Measurements from ENCODE around the gene PPM1L. TPM values are rescaled to one million over a fixed set of nuclear protein-coding genes. Genes with fewer than 3 reads are reported as not detected.

Gene PPM1L
- total RNA-seq, 1 donor from 2014 or later = 30.1 TPM

- H3K9me3 Mint-ChIP-seq (ENCODE audit: low read depth) = peaks cover 8% of the 10 kb centered on the region
- peaks cover 24% of the 10 kb centered on the region for H3K4me1 Mint-ChIP-seq (ENCODE audit: low read depth)
- TF ChIP-seq, protein P1, sequence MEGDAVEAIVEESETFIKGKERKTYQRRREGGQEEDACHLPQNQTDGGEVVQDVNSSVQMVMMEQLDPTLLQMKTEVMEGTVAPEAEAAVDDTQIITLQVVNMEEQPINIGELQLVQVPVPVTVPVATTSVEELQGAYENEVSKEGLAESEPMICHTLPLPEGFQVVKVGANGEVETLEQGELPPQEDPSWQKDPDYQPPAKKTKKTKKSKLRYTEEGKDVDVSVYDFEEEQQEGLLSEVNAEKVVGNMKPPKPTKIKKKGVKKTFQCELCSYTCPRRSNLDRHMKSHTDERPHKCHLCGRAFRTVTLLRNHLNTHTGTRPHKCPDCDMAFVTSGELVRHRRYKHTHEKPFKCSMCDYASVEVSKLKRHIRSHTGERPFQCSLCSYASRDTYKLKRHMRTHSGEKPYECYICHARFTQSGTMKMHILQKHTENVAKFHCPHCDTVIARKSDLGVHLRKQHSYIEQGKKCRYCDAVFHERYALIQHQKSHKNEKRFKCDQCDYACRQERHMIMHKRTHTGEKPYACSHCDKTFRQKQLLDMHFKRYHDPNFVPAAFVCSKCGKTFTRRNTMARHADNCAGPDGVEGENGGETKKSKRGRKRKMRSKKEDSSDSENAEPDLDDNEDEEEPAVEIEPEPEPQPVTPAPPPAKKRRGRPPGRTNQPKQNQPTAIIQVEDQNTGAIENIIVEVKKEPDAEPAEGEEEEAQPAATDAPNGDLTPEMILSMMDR (IDR thresholded peaks at IDR 0.05; ENCODE audit: unreplicated experiment) = no peak
- no peak for DNase-seq (ENCODE audit: low spot score, unreplicated experiment)
- H3K4me3 Mint-ChIP-seq (ENCODE audit: low read depth) = no peak overlapping the region
- no peaks in the 10 kb centered on the region for H3K27me3 Mint-ChIP-seq
- peaks cover 1% of the 10 kb centered on the region for H3K36me3 Mint-ChIP-seq (ENCODE audit: insufficient read depth)
- no peak overlapping the region for H3K27ac Mint-ChIP-seq
Observed at GRCh38 chr3:160792540-160792939, 36.5 kb downstream of the PPM1L start.

- H3K4me3 Mint-ChIP-seq (ENCODE audit: low read depth) = no peak overlapping the region
- H3K27ac Mint-ChIP-seq = no peak overlapping the region
Observed at GRCh38 chr3:160793722-160794252, 37.8 kb downstream of the PPM1L start.

DNA sequence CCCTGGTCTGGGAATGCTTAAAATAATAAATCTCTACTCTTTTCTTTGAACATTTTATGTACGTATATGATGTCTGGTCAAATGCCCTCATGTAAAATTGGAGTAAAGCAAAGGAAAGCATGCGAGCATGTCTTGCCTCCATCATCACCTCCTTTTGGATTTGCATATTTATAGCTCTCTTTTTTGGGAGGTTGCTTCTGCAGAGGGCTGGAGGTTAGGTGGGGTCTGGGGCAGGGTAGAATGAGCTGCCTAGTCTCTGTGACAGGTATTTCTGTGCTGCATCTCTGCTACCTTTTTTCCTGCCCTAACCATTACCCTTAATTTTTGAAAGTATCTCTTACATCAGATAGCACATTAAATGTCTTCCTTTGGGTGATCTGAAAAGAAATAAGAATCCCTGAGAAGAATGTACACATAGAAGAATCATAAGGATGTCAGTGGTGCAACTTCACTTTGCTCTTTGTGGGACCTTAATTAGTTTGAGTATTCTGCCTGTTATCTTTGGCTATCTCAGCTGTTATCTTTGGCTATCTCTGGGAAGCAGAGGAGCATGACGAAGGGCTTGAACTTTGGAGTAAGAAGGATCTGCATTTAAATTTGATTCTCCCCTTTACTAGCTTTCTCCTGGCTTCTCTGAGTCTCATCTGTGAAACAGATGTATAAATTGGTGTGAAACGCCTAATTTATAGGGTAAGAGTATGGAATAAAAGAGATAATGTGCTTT lies 40.2 kb downstream of the PPM1L start:
- TF ChIP-seq, protein P1 (IDR thresholded peaks at IDR 0.05; ENCODE audit: unreplicated experiment) = no peak
- DNase-seq (ENCODE audit: low spot score, unreplicated experiment) = no peak

More at GRCh38 chr3:160793722-160794252, 37.8 kb downstream of the PPM1L start:
- H3K4me1 Mint-ChIP-seq (ENCODE audit: low read depth) = peaks cover 26% of the 10 kb centered on the region
- H3K27me3 Mint-ChIP-seq = no peaks in the 10 kb centered on the region
- DNase-seq (ENCODE audit: low spot score, unreplicated experiment) = no peak
- H3K36me3 Mint-ChIP-seq (ENCODE audit: insufficient read depth) = no peaks in the 10 kb centered on the region
- TF ChIP-seq, protein P1 (IDR thresholded peaks at IDR 0.05; ENCODE audit: unreplicated experiment) = no peak
- H3K9me3 Mint-ChIP-seq (ENCODE audit: low read depth) = no peaks in the 10 kb centered on the region

GRCh38 chr3:160796813-160797164 lies 40.8 kb downstream of the PPM1L start:
- Mint-ChIP-seq H3K27ac (no peak overlapping the region), H3K9me3 (ENCODE audit: low read depth) (no peaks in the 10 kb centered on the region)

More for the DNA sequence above, 40.2 kb downstream of the PPM1L start:
- Mint-ChIP-seq H3K9me3 (ENCODE audit: low read depth) (no peaks in the 10 kb centered on the region), H3K4me1 (ENCODE audit: low read depth) (peaks cover 26% of the 10 kb centered on the region), H3K27me3 (no peaks in the 10 kb centered on the region), H3K27ac (no peak overlapping the region), H3K4me3 (ENCODE audit: low read depth) (no peak overlapping the region), H3K36me3 (ENCODE audit: insufficient read depth) (no peaks in the 10 kb centered on the region)

DNA sequence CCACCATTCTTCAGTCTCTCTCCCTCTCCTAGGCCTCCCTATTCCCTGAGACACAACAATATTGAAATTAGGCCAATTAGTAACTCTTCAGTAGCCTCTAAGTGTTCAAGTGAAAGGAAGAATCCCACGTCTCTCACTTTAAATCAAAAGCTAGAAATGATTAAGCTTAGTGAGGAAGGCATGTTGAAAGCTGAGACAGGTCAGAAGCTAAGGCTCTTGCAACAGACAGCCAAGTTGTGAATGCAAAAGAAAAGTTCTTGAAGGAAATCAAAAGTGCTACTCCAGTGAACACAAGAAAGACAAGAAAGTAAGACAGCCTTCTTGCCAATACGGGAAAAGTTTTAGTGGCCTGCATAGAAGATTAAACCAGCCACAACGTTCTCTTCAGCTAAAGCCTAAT lies 41.3 kb downstream of the PPM1L start:
- peaks cover 27% of the 10 kb centered on the region for H3K4me1 Mint-ChIP-seq (ENCODE audit: low read depth)
- no peaks in the 10 kb centered on the region for H3K9me3 Mint-ChIP-seq (ENCODE audit: low read depth)
- H3K27ac Mint-ChIP-seq = no peak overlapping the region
- no peak overlapping the region for H3K4me3 Mint-ChIP-seq (ENCODE audit: low read depth)
- DNase-seq (ENCODE audit: low spot score, unreplicated experiment) = no peak
- H3K27me3 Mint-ChIP-seq = no peaks in the 10 kb centered on the region
- no peaks in the 10 kb centered on the region for H3K36me3 Mint-ChIP-seq (ENCODE audit: insufficient read depth)
- TF ChIP-seq, protein P1 (IDR thresholded peaks at IDR 0.05; ENCODE audit: unreplicated experiment) = no peak

More at GRCh38 chr3:160796813-160797164, 40.8 kb downstream of the PPM1L start:
- TF ChIP-seq, protein P1 (IDR thresholded peaks at IDR 0.05; ENCODE audit: unreplicated experiment) = no peak
- no peak for DNase-seq (ENCODE audit: low spot score, unreplicated experiment)
- Mint-ChIP-seq H3K27me3 (no peaks in the 10 kb centered on the region), H3K4me1 (ENCODE audit: low read depth) (peaks cover 24% of the 10 kb centered on the region), H3K4me3 (ENCODE audit: low read depth) (no peak overlapping the region), H3K36me3 (ENCODE audit: insufficient read depth) (no peaks in the 10 kb centered on the region)
